LNCAP (cell line): ENCODE data around the gene HMGB3.

Experiments used
- CTCF ChIP-seq: fragments of 450-650 bp; IDR thresholded peaks from 2 replicates; pipeline ENCODE4 v1.5.1; 2017; ENCODE audit warnings: mild to moderate bottlenecking

The HMGB3 gene

GRCh38 chrX:150966742-150967141 is 16.4 kb upstream of the HMGB3 start:
- no peak for TF ChIP-seq CTCF

- no peak for TF ChIP-seq CTCF
These were observed 15.3 kb upstream of the HMGB3 start for GRCh38 chrX:150967786-150968185.

GRCh38 chrX:150968862-150969720 is 14.0 kb upstream of the HMGB3 start:
- TF ChIP-seq CTCF = no peak

GRCh38 chrX:150972450-150972849 is 10.7 kb upstream of the HMGB3 start:
- no peak for TF ChIP-seq CTCF

GRCh38 chrX:150975655-150976390 is 7.3 kb upstream of the HMGB3 start:
- no peak for TF ChIP-seq CTCF

GRCh38 chrX:150977411-150978162 is 5.5 kb upstream of the HMGB3 start:
- TF ChIP-seq CTCF = no peak

GRCh38 chrX:150980186-150980585 is 2.9 kb upstream of the HMGB3 start:
- TF ChIP-seq CTCF = no peak
